Endometrium (tissue), 2 donors: Measurements from ENCODE around the gene ANXA8.
"Not testable (repeated sequence)": the region's sequence is repeated elsewhere in the genome, so short reads cannot be mapped to it uniquely, and the experiment has no call there.

Experiments used
- FAIRE-seq: peaks from 2 replicates; lab custom pipeline; 2012; peaks lifted over from hg19 to GRCh38; lab: Jason Lieb, UNC
- donor health status: control.
- donor health status: control.

The ANXA8 gene

GRCh38 chr10:47462577-47463358, 21.1 kb downstream of the ANXA8 start:
- FAIRE-seq: not testable (repeated sequence)

- FAIRE-seq: not testable (repeated sequence)
Measured at GRCh38 chr10:47461261-47461687, 22.6 kb downstream of the ANXA8 start.

DNA sequence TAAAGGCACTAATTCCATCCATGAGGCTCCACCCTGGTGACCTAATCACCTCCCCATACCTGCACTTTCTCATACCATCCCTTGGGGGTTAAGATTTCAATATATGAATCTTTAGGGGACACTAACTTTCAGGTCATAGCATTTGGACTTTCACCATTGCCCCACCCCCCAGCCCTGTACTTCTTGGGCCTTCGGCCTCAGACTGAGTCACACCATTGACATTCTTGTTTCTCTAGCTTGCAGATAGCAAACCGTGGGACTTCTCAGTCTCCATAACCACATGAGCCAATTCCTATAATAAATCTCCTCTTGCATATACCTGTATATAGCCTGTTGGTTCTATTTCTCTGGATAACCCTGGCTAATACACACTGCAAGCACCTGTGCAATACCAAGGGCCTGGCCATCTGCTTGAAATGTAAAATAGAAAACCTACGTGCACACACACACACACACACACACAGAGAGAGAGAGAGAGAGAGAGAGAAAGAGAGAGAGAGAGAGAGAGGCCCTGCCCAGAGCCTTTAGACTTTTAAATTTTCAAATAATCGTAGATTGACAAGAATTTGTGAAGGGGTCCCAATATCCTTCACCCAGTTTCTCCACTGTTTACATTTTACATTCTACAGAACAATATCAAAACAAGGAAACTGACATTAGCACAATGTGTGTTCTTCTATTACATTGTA, 25.3 kb downstream of the ANXA8 start:
- no peak for FAIRE-seq

DNA sequence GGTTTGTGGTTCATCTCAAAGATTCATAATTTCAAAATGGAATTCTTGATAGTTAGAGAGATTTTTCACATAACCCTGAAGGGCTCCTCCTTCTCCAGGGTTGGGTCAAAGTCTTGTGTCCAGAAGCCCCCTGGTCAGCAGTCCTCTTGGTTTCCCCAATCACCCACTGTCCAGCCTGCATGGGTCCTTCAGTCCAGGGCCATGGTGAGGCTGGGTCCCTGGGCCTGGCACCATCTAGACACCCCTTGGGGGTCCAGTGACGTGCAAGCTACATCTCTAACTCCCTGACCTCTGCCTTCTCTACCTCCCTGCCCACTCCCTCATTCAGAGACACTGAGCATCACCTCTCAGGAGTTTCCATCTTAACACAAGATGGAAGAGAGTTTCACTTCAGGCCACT, 26.1 kb downstream of the ANXA8 start:
- FAIRE-seq: no peak

- no peak for FAIRE-seq
Measured at GRCh38 chr10:47457528-47457820, 26.4 kb downstream of the ANXA8 start.

- FAIRE-seq: no peak
Measured at GRCh38 chr10:47456794-47457527, 27.0 kb downstream of the ANXA8 start.

DNA sequence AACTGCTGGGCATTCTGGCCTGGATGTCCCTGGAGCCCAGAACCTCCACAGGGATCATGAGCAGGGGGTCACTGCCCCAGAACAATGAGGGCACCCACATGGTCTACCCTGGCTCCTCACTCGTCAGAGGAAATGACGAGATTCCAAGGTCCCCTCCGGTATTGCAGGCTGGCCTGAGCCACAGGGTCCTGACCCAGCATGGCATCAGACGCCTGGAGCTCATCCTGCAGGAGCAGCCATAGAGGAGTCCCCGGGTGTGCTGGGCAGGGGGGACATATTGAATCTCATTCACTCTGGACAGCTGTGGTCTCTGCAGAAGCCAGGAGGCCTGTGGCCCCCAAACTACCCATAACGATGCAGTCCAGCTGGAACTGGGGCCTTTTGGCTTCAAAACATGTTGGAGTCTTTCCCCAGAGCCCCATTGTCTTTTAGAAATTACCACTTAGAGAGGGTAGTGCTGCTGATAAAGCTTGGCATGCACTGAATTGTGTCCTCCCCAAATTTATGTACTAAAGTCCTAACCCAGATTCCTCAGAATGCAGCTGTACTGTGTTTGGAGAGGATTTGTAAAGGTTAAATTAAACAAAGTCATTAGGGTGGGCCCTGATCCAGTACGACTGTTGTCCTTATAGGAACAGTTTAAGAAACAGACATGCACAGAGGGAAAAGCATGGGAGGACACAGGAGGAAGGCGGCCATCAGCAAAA, 27.7 kb downstream of the ANXA8 start:
- FAIRE-seq: no peak

- FAIRE-seq: not testable (repeated sequence)
Measured at GRCh38 chr10:47455350-47456078, 28.4 kb downstream of the ANXA8 start.

DNA sequence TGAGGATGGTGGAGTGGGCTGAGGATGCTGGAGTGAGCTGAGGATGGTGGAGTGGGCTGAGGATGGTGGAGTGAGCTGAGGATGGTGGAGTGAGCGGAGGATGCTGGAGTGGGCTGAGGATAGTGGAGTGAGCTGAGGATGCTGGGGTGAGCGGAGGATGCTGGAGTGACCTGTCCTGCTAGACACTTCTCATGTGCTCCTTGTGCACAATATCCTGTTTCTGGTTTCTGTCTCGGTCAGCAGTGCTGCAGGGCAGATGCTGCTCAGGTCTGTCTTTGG, 29.2 kb downstream of the ANXA8 start:
- FAIRE-seq: no peak

DNA sequence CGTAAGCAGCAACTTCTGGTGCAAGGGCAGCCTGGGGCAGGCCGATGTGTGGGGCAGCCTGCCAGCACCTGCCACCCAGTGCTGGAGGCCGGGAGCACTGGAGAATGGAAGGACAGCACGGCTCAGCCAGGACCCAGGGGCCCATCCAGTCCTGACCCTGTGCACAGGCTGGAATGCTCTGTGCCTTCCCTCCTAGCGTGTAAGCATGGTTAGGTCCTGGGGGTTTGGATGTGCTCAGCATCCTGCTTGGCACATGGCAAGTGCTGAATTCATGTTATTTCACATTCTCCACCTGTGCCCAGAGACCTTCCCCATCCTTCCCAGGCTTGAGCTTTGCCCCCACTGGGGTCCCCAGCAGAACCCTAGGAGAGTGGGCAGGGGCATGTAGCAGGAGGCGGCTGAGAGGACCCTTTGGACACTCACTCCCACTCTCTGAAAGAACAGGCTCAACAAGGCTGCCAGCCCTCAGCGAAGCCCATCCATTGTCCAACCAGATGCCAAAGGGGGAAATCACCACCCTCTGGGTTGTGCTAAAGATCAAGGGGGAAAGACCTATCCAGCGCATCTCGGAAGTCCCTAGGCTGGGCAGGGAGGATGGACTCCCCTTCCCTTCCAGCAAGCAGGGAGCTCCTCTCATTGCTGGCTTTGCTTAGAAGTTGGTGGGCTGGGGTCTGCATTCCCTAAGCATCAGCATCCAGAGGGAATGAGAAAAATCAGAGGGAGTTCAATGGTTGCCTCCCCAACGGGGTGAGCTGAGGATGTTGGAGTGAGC, 29.7 kb downstream of the ANXA8 start:
- no peak for FAIRE-seq

DNA sequence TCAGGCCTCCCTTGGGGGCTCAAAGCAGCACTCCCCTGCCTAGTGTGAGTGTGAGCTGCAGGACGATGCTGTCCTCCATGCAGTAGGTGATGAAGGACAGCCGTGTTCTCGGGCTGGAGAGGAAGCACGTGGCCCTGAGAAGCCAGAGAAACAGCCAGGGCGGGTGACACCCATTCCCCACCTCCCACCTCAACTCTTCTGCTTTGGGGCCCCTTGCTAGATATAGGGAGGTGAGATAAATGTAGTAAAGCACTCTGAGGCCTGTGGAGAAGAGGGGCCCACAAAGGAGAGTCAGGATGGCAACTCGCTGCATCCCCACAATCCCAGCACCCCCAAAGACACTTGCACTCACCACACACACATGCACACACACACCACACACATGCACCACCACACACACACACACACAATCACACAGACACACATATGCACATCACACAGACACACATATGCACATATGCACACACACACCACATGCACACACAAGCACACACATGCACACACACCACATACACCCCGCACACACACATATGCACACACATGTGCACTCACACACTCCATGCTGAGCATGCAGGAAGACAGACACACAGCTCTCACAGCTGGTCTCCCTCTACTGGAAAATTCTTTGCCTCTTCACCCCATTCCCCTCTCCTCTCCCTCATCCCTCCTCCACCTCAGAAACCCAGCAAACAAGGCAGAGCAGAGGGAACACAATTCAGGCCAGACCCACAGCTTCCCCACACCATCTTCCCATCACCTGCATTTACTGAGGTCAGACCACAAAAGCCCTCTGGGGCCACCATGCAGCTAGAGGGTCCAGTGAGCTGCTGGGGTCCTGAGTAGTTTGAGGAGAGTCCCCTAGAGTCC, 30.5 kb downstream of the ANXA8 start:
- FAIRE-seq: no peak

DNA sequence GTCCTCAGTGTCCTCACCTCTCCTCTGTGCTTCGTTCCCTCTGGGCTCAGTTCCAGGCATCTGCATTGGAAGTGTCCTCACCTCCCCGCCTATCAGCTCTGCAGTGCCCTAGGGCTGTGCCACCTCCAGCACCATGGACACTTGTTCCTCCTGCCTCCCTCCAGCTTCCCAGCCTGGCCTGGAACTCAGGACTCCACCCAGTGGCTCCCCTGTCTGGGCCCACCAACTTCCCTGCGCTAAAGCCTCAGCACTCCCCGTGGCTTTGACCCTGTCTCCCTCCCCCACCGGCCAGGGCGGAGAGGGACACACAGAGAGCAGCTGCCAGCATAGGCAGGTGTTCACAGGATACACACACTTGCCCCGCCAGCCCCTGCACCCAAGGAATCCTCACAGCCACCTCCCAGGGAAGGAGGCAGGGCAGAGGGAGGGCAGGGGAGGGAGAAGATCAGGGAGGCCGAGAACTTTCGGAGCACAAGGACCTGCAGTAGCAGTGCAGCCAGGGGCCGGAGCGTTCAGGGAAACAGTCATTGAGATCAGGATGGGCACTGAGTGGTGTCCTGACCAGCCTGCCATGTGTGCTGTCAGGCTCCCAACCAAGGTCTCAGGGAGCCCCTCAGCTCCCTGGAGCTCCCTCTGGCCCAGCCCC, 31.3 kb downstream of the ANXA8 start:
- no peak for FAIRE-seq

- no peak for FAIRE-seq
Measured at GRCh38 chr10:47451998-47452494, 31.9 kb downstream of the ANXA8 start.

DNA sequence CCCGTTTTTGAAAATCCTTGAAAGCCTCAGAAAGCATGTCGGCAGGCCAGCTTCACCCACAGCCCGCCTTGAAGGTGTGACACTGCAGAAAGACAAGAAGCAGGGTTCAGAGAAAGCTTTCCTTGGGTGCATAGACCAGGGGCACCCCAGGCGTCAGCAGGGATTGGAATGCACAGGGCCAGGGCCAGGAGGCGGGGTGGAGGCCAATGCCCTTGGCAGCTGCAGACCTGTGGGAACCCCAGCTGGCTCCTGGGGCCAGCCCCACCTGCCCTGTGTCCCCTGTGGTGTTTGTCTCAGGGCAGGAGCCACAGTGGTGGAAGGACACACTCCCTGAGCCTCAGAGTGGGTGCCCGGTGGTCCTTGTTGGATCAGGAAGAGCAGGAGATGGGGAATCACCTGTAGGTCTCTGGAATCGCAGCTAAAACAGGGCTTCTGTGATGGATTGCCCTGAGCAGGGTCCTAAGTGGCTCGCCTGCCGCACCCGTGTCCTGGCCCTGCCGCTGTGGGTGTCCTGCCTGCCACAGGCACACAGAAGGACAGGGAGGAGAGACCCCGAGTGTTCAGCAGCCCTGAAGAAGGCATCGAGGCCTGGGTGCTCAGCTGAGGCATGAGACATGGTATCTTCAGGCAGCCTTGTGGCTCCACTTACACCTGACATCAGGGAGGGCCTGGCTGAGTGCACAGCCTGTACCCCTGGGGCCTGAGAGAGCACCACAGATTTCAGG, 32.5 kb downstream of the ANXA8 start:
- FAIRE-seq: no peak

- FAIRE-seq: no peak
Measured at GRCh38 chr10:47450442-47450841, 33.5 kb downstream of the ANXA8 start.

DNA sequence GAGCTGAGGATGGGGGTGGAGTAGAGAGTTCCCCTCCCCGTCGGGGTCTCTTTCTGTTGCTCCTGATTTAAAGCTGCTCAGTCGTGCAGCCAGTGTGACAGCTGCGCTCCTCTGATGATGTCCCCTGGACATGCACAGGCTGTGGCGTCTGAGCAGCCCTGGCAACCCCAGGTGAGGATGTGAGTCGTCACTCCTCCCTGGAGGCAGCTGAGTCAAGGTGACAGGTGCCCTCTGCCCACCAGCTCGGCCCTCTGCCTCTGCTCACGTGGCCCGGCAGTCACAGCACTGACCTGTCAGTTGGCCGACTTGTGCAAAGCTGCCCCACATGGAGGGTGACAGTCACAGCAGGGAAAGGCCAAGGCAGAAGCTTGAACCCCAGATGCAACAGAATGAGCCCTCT, 33.9 kb downstream of the ANXA8 start:
- FAIRE-seq: no peak

GRCh38 chr10:47449102-47449978, 34.6 kb downstream of the ANXA8 start:
- FAIRE-seq: no peak

- no peak for FAIRE-seq
Measured at GRCh38 chr10:47447705-47448104, 36.2 kb downstream of the ANXA8 start.
